Neural progenitor cell (in vitro differentiated cells): ENCODE results near the gene PLVAP. TPM values are rescaled to one million over a fixed set of nuclear protein-coding genes. Genes with fewer than 3 reads are reported as not detected.

ENCODE experiments used
- DNase-seq: peaks from one replicate; pipeline ENCODE4 v3.0.0-alpha.2; 2016; ENCODE audit warnings: low spot score
- H2AFZ ChIP-seq: fragments of 200-600 bp; sonication (generic); replicated peaks from 2 replicates; pipeline ENCODE4 v1.6.1; 2016; ENCODE audit warnings: antibody characterized with exemption
- H3F3A ChIP-seq: fragments of 200-600 bp; sonication (generic); 2 replicates; pipeline ENCODE4 v1.6.1; 2016; ENCODE audit warnings: antibody characterized with exemption, low read depth
- H3K27ac ChIP-seq: fragments of 200-600 bp; sonication (generic); 2 replicates; pipeline ENCODE4 v1.5.1; 2016; ENCODE audit warnings: mild to moderate bottlenecking
- H3K27me3 ChIP-seq: fragments of 200-600 bp; sonication (generic); 2 replicates; pipeline ENCODE4 v1.6.1; 2016; ENCODE audit warnings: mild to moderate bottlenecking, moderate library complexity
- H3K36me3 ChIP-seq: fragments of 200-600 bp; sonication (generic); 2 replicates; pipeline ENCODE4 v1.5.1; 2016
- H3K4me1 ChIP-seq: fragments of 200-600 bp; sonication (generic); 2 replicates; pipeline ENCODE4 v1.6.1; 2016; ENCODE audit warnings: mixed run types
- H3K4me2 ChIP-seq: fragments of 200-600 bp; sonication (generic); 2 replicates; pipeline ENCODE4 v1.6.1; 2016
- H3K4me3 ChIP-seq: fragments of 200-600 bp; sonication (generic); 2 replicates; pipeline ENCODE4 v1.5.1; 2016
- H3K79me2 ChIP-seq: fragments of 200-600 bp; sonication (generic); 2 replicates; pipeline ENCODE4 v1.6.1; 2016; ENCODE audit warnings: low read depth
- H3K9ac ChIP-seq: fragments of 200-600 bp; sonication (generic); 2 replicates; pipeline ENCODE4 v1.6.1; 2016
- H3K9me3 ChIP-seq: fragments of 200-600 bp; sonication (generic); 2 replicates; pipeline ENCODE4 v1.5.1; 2016; ENCODE audit warnings: low read depth
- H4K20me1 ChIP-seq: fragments of 200-600 bp; sonication (generic); 2 replicates; pipeline ENCODE4 v1.6.1; 2016; ENCODE audit warnings: low read depth
- H3K27ac Mint-ChIP-seq: 3 replicates; pipeline ENCODE4 v1.8.0; 2021; ENCODE audit warnings: mixed read lengths
- H3K27me3 Mint-ChIP-seq: 2 replicates; pipeline ENCODE4 v1.8.0; 2022; ENCODE audit warnings: low read depth, mild to moderate bottlenecking, inconsistent platforms, moderate library complexity, mixed read lengths; ENCODE audit not compliant: insufficient read depth
- H3K36me3 Mint-ChIP-seq: 3 replicates; pipeline ENCODE4 v1.8.0; 2021; ENCODE audit warnings: mixed read lengths
- H3K4me1 Mint-ChIP-seq: 3 replicates; pipeline ENCODE4 v1.8.0; 2021; ENCODE audit warnings: mixed read lengths
- H3K4me3 Mint-ChIP-seq: 3 replicates; pipeline ENCODE4 v1.8.0; 2021; ENCODE audit warnings: mild to moderate bottlenecking, moderate library complexity, mixed read lengths
- H3K9me3 Mint-ChIP-seq: 3 replicates; pipeline ENCODE4 v1.8.0; 2020; ENCODE audit warnings: mixed read lengths
- CTCF ChIP-seq: fragments of 200-600 bp; sonication (generic); IDR thresholded peaks from 2 replicates; pipeline ENCODE4 v1.5.1; 2017; ENCODE audit warnings: antibody characterized with exemption, mild to moderate bottlenecking
- EZH2 ChIP-seq: fragments of 200-600 bp; sonication (generic); IDR thresholded peaks from 2 replicates; pipeline ENCODE4 v1.6.1; 2017; ENCODE audit warnings: antibody characterized with exemption, mild to moderate bottlenecking, moderate library complexity
- EZH2phosphoT487 ChIP-seq: fragments of 200-600 bp; sonication (generic); IDR thresholded peaks from 2 replicates; pipeline ENCODE4 v1.6.1; 2017; ENCODE audit warnings: antibody characterized with exemption
- total RNA-seq: library from RNA; depleted of rRNA; stranded (reverse); fragments of >200 nt; gene quantifications from 2 replicates; pipeline ENCODE4 v1.2.3, GENCODE V29; 2015; ENCODE audit warnings: low replicate concordance

PLVAP gene
- total RNA-seq, 1 donor from 2014 or later = 0.11 TPM

- no peak for TF ChIP-seq EZH2
- peak; percentile 76 for TF ChIP-seq CTCF
- TF ChIP-seq EZH2phosphoT487 = no peak
- H4K20me1 ChIP-seq = peaks cover 12% of the 10 kb centered on the region
- H3K36me3 ChIP-seq = no peaks in the 10 kb centered on the region
- H3F3A ChIP-seq = peaks cover 50% of the 10 kb centered on the region
- DNase-seq = peak; percentile 100
- no peaks in the 10 kb centered on the region for H3K27me3 ChIP-seq
- peak within 1 kb of the TSS; percentile 90 for H3K4me2 ChIP-seq
- peak within 1 kb of the TSS; percentile 87 for H3K4me3 ChIP-seq
- peak within 1 kb of the TSS; percentile 8 for H3K9ac ChIP-seq
- no peak within 1 kb of the TSS for H3K27ac Mint-ChIP-seq
- peak within 1 kb of the TSS; percentile 77 for H2AFZ ChIP-seq
- no peaks in the 10 kb centered on the region for H3K9me3 ChIP-seq
- peaks cover 3% of the 10 kb centered on the region for H3K36me3 Mint-ChIP-seq
- H3K27ac ChIP-seq = no peak within 1 kb of the TSS
- peaks cover 13% of the 10 kb centered on the region for H3K4me1 ChIP-seq
- H3K9me3 Mint-ChIP-seq = no peaks in the 10 kb centered on the region
- peaks cover 22% of the 10 kb centered on the region for H3K79me2 ChIP-seq
- peaks cover 7% of the 10 kb centered on the region for H3K27me3 Mint-ChIP-seq
- peak within 1 kb of the TSS; percentile 91 for H3K4me3 Mint-ChIP-seq
- H3K4me1 Mint-ChIP-seq = peaks cover 42% of the 10 kb centered on the region
Observed at GRCh38 chr19:17305517-17306284, 71.4 kb downstream of the PLVAP start, which contains the start of gene MRPL34. TSS of gene MRPL34 (plus strand) at chr19:17305872. CDS start at chr19:17305893, 21 bp downstream.

- Histone ChIP-seq H3K9ac (no peak overlapping the region), H3K4me2 (peak overlapping the region; percentile 90), H3F3A (peaks cover 49% of the 10 kb centered on the region), H3K4me1 (peaks cover 8% of the 10 kb centered on the region), H2AFZ (no peak overlapping the region), H3K79me2 (peaks cover 17% of the 10 kb centered on the region), H3K9me3 (no peaks in the 10 kb centered on the region), H3K27me3 (no peaks in the 10 kb centered on the region), H3K27ac (no peak overlapping the region), H3K36me3 (no peaks in the 10 kb centered on the region), H4K20me1 (peaks cover 7% of the 10 kb centered on the region), H3K4me3 (peak overlapping the region; percentile 87)
- Mint-ChIP-seq H3K4me1 (peaks cover 38% of the 10 kb centered on the region), H3K4me3 (peak overlapping the region; percentile 91), H3K27ac (no peak overlapping the region), H3K9me3 (no peaks in the 10 kb centered on the region), H3K36me3 (peaks cover 5% of the 10 kb centered on the region), H3K27me3 (peaks cover 7% of the 10 kb centered on the region)
- no peak for DNase-seq
- no peak for TF ChIP-seq CTCF
- TF ChIP-seq EZH2 = no peak
- TF ChIP-seq EZH2phosphoT487 = no peak
Observed at GRCh38 chr19:17305216-17305516, 72.0 kb downstream of the PLVAP start.

- peaks cover 11% of the 10 kb centered on the region for H3K79me2 ChIP-seq
- peak overlapping the region; percentile 90 for H3K4me2 ChIP-seq
- Mint-ChIP-seq H3K4me1 (peaks cover 36% of the 10 kb centered on the region), H3K36me3 (peaks cover 5% of the 10 kb centered on the region), H3K27me3 (peaks cover 7% of the 10 kb centered on the region), H3K27ac (no peak overlapping the region), H3K4me3 (peak overlapping the region; percentile 91), H3K9me3 (no peaks in the 10 kb centered on the region)
- H3K27me3 ChIP-seq = no peaks in the 10 kb centered on the region
- H2AFZ ChIP-seq = no peak overlapping the region
- no peak overlapping the region for H3K27ac ChIP-seq
- TF ChIP-seq EZH2phosphoT487 (no peak), CTCF (no peak), EZH2 (no peak)
- no peaks in the 10 kb centered on the region for H3K36me3 ChIP-seq
- no peaks in the 10 kb centered on the region for H3K9me3 ChIP-seq
- peaks cover 6% of the 10 kb centered on the region for H3K4me1 ChIP-seq
- H3K9ac ChIP-seq = no peak overlapping the region
- H3K4me3 ChIP-seq = no peak overlapping the region
- peaks cover 43% of the 10 kb centered on the region for H3F3A ChIP-seq
- peaks cover 1% of the 10 kb centered on the region for H4K20me1 ChIP-seq
- DNase-seq = no peak
Observed at GRCh38 chr19:17304386-17305215, 72.5 kb downstream of the PLVAP start.
